Brain microvascular endothelial cell (primary cell): Measurements from ENCODE around the gene BACE1.
"Not testable (repeated sequence)": the region's sequence is repeated elsewhere in the genome, so short reads cannot be mapped to it uniquely, and the experiment has no call there.

ENCODE experiments used
- DNase-seq: peaks from one replicate; pipeline ENCODE4 v3.0.0-alpha.2; 2020
- H3K27ac ChIP-seq: fragments of 250-450 bp; sonication (Bioruptor Pico); 2 replicates; pipeline ENCODE4 v1.5.1; 2020; ENCODE audit warnings: mild to moderate bottlenecking, moderate library complexity
- H3K27me3 ChIP-seq: fragments of 250-450 bp; sonication (Bioruptor Pico); replicated peaks from 2 replicates; pipeline ENCODE4 v1.5.1; 2020; ENCODE audit warnings: mild to moderate bottlenecking
- H3K36me3 ChIP-seq: fragments of 250-450 bp; sonication (Bioruptor Pico); replicated peaks from 2 replicates; pipeline ENCODE4 v1.5.1; 2020; ENCODE audit warnings: mild to moderate bottlenecking
- H3K4me3 ChIP-seq: 2 replicates; pipeline ENCODE4 v1.5.1; 2011; ENCODE audit warnings: low read depth, mild to moderate bottlenecking, control low read depth, low read length, moderate library complexity
- CTCF ChIP-seq: IDR thresholded peaks from 2 replicates; pipeline ENCODE4 v1.5.1; 2011; ENCODE audit warnings: low read depth, mild to moderate bottlenecking, moderate library complexity, low read length, control low read depth, inconsistent platforms; ENCODE audit errors: missing control alignments
- in situ Hi-C: cut with HindIII; loops from 2 replicates; pipeline ENCODE4 v1.10.0; 2017; ENCODE audit warnings: low sequenced_read_pairs, low pct_ligation_motif_present

Gene BACE1

GRCh38 chr11:117327567-117328374 is 11.7 kb upstream of the BACE1 start, which contains the start of gene CEP164:
TSS of gene CEP164 (plus strand) at chr11:117327854. CDS start at chr11:117338587, 10,733 bp downstream.
- Histone ChIP-seq H3K4me3 (peak within 1 kb of the TSS; percentile 85), H3K27ac (peak within 1 kb of the TSS; percentile 79), H3K27me3 (no peaks in the 10 kb centered on the region), H3K36me3 (no peaks in the 10 kb centered on the region)
- peak; percentile 98 for DNase-seq
- in situ Hi-C loops: no loop called here
- no peak for TF ChIP-seq CTCF

DNA sequence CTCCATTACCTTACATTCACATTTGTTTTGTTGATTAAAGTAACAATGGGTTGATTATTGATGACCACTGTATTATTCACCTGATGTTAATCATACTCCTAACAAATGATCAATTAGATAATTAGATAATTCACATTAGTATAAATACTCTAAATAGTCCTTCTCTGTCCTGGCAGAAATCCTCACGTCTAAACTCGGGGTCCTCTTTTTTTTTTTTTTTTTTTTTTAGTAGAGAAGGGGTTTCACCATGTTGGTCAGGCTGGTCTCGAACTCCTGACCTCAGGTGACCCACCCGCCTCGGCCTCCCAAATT is 11.2 kb upstream of the BACE1 start:
- Histone ChIP-seq H3K27ac (peak overlapping the region; percentile 79), H3K4me3 (peak overlapping the region; percentile 85)
- DNase-seq, H3K27me3 ChIP-seq, H3K36me3 ChIP-seq, in situ Hi-C loops: not testable (repeated sequence)

DNA sequence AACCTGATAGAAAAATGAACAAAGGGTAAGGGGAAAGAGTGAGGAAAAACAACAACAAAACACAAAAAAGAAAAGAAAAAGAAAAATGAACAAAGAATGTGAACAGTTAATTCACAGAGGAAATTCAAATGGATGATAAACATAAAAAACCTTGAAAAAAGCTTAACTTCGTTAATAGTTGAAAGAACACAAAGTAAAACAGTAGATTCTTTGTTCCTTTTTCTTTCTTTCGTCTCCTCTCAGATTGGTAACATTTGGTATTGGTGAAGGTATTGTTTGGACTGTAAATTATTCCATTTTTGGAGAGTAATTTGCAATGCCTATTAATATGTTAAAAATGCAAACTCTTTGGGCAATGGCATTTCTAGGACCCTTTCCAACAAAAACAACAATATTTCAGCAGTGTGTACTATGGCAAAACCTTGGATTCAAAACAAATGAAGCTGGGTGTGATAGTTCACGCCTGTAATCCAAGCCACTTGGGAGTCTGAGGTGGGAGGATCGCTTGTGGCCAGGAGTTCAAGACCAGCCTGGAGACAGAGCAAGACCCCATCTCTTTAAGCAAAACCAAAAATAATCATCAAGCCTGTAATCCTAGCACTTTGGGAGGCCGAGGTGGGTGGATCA is 3.3 kb upstream of the BACE1 start:
- in situ Hi-C loops: no loop called here
- no peaks in the 10 kb centered on the region for H3K36me3 ChIP-seq
- no peak for TF ChIP-seq CTCF
- peak; percentile 56 for DNase-seq
- H3K27ac ChIP-seq: no peak overlapping the region
- no peak overlapping the region for H3K4me3 ChIP-seq
- H3K27me3 ChIP-seq: no peaks in the 10 kb centered on the region

DNA sequence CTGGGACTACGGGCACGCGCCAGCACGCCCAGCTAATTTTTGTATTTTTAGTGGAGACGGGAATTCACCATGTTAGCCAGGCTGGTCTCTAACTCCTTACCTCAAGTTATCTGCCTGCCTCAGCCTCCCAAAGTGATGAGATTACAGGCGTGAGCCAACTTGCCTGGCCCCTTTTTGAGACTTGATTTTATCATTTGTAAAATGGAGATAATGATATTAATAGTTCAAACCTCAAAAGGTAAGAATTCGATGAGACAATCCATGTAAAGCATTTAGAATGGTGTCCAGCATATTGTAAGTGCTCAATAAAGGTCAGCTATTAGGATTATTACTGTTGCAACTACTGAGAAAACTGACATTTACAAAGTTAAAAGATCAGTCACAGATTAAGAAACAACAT is 2.7 kb upstream of the BACE1 start:
- H3K4me3 ChIP-seq: no peak overlapping the region
- H3K27me3 ChIP-seq: no peaks in the 10 kb centered on the region
- no peak for DNase-seq
- in situ Hi-C loops: no loop called here
- no peak for TF ChIP-seq CTCF
- no peak overlapping the region for H3K27ac ChIP-seq
- no peaks in the 10 kb centered on the region for H3K36me3 ChIP-seq

DNA sequence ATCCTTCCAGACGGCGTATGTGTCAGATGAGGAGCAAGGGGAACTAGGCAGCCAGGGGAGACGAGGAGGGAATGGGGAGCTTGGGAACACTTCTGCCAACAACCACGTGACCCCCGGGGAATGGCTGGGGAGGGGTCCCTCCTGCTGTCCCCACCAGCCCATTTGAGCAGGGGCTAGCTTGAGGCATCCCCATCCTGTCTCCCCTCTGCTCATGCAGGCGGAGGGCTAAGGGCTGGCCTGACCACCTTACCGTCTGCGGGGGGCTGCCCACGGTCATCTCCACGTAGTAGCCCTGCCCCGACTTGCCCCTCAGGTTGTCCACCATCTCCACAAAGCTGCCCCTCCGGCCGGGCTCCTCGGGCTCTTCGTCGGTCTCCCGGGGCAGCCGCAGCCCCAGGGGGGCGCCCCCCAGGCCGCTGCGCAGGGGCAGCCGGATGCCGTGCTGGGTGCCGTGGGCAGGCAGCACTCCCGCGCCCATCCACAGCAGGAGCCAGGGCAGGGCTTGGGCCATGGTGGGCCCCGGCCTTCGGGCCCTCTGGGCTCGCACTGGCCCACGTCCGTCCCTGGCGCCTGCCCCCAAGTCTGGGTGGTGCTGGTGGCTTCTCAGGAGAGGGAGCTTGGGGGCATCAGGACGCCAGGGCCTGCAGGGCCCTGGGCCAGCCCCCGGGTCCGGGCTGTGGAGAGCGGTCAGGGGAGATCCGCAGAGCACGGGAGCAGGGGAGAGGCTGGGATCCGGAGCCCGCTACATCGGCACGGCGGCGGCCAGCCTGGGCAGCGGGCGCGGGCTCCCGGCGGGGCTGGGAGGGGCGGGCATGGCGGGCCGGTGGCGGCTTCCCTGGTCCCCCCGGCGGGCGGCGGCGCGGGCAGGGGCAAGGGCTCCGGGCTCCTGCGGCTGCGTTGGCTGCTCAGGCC is 515 bp downstream of the BACE1 start:
- no peak for DNase-seq
- Histone ChIP-seq H3K27me3 (no peaks in the 10 kb centered on the region), H3K4me3 (peak overlapping the region; percentile 70), H3K27ac (no peak overlapping the region), H3K36me3 (no peaks in the 10 kb centered on the region)
- no peak for TF ChIP-seq CTCF
- in situ Hi-C loops: no loop called here

GRCh38 chr11:117314840-117315239 is 1.2 kb downstream of the BACE1 start:
- Histone ChIP-seq H3K27me3 (no peaks in the 10 kb centered on the region), H3K36me3 (no peaks in the 10 kb centered on the region), H3K4me3 (peak overlapping the region; percentile 70), H3K27ac (no peak overlapping the region)
- in situ Hi-C loops: no loop called here
- no peak for DNase-seq
- TF ChIP-seq CTCF: no peak
